HG03135 (cell line): Measurements from ENCODE around the gene TBC1D2B.
"Not testable (repeated sequence)": the region's sequence is repeated elsewhere in the genome, so short reads cannot be mapped to it uniquely, and the experiment has no call there.

Experiments
- ATAC-seq: cut with Tn5 transposase; IDR thresholded peaks from one replicate; pipeline ENCODE4 v1.9.1; 2021; ENCODE audit warnings: mild to moderate bottlenecking, moderate library complexity; ENCODE audit not compliant: unreplicated experiment

The TBC1D2B gene

GRCh38 chr15:77976760-77977525 is 100.6 kb downstream of the TBC1D2B start:
- ATAC-seq = not testable (repeated sequence)

- ATAC-seq = not testable (repeated sequence)
Measured at GRCh38 chr15:77976095-77976450, 101.4 kb downstream of the TBC1D2B start.

GRCh38 chr15:77975332-77976094 is 102.0 kb downstream of the TBC1D2B start:
- ATAC-seq = no peak

GRCh38 chr15:77974416-77975331 is 102.8 kb downstream of the TBC1D2B start:
- no peak for ATAC-seq

GRCh38 chr15:77974098-77974414 is 103.5 kb downstream of the TBC1D2B start:
- no peak for ATAC-seq

GRCh38 chr15:77973273-77974097 is 104.0 kb downstream of the TBC1D2B start:
- ATAC-seq = not testable (repeated sequence)

GRCh38 chr15:77972706-77973105 is 104.8 kb downstream of the TBC1D2B start:
- ATAC-seq = not testable (repeated sequence)

GRCh38 chr15:77971875-77972274 is 105.6 kb downstream of the TBC1D2B start:
- not testable (repeated sequence) for ATAC-seq

- ATAC-seq = not testable (repeated sequence)
Measured at GRCh38 chr15:77970813-77971360, 106.6 kb downstream of the TBC1D2B start.

- no peak for ATAC-seq
Measured at GRCh38 chr15:77969055-77969454, 108.5 kb downstream of the TBC1D2B start.

GRCh38 chr15:77967798-77968197 is 109.7 kb downstream of the TBC1D2B start:
- no peak for ATAC-seq

GRCh38 chr15:77967235-77967615 is 110.3 kb downstream of the TBC1D2B start:
- ATAC-seq = not testable (repeated sequence)

GRCh38 chr15:77966540-77967234 is 110.8 kb downstream of the TBC1D2B start:
- no peak for ATAC-seq

- no peak for ATAC-seq
Measured at GRCh38 chr15:77964193-77964592, 113.3 kb downstream of the TBC1D2B start.

- ATAC-seq = no peak
Measured at GRCh38 chr15:77959432-77959879, 118.1 kb downstream of the TBC1D2B start.

GRCh38 chr15:77958716-77959431 is 118.6 kb downstream of the TBC1D2B start:
- ATAC-seq = not testable (repeated sequence)

GRCh38 chr15:77958021-77958420 is 119.5 kb downstream of the TBC1D2B start:
- ATAC-seq = not testable (repeated sequence)

- not testable (repeated sequence) for ATAC-seq
Measured at GRCh38 chr15:77953926-77954325, 123.6 kb downstream of the TBC1D2B start.
